PC-9 (cell line): ENCODE results near the gene RUNDC3A.

Experiments used
- EZH2 ChIP-seq: fragments of 200-600 bp; sonication (generic); IDR thresholded peaks from 2 replicates; pipeline ENCODE4 v1.8.0; 2017; ENCODE audit warnings: antibody characterized with exemption, low read depth
- TF ChIP-seq, protein P1 (sequence below): fragments of 200-600 bp; sonication (generic); conservative IDR thresholded peaks from 2 replicates; pipeline ENCODE4 v1.6.1; 2017; ENCODE audit warnings: mixed run types, antibody characterized with exemption, mild to moderate bottlenecking, moderate library complexity

DNA sequence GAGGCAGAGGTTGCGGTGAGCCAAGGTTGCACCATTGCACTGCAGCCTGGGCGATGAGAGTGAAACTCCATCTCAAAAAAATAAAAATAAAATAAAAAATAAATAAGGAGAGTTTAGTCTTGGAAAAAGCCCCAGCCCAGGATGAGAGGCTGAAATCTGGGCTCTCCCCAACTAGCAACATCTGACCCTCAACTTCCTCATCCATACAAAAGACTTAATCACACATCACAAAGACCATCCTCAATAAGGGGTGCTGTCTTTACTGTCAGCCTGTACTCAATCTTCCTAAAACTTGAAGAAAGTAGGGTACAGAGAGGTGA is 29.1 kb upstream of the RUNDC3A start:
- TF ChIP-seq, protein P1, sequence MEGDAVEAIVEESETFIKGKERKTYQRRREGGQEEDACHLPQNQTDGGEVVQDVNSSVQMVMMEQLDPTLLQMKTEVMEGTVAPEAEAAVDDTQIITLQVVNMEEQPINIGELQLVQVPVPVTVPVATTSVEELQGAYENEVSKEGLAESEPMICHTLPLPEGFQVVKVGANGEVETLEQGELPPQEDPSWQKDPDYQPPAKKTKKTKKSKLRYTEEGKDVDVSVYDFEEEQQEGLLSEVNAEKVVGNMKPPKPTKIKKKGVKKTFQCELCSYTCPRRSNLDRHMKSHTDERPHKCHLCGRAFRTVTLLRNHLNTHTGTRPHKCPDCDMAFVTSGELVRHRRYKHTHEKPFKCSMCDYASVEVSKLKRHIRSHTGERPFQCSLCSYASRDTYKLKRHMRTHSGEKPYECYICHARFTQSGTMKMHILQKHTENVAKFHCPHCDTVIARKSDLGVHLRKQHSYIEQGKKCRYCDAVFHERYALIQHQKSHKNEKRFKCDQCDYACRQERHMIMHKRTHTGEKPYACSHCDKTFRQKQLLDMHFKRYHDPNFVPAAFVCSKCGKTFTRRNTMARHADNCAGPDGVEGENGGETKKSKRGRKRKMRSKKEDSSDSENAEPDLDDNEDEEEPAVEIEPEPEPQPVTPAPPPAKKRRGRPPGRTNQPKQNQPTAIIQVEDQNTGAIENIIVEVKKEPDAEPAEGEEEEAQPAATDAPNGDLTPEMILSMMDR, result no peak
- TF ChIP-seq EZH2, result no peak
